HG03097 (cell line): ENCODE measurements around the gene ID1.
"Not testable (repeated sequence)": the region's sequence is repeated elsewhere in the genome, so short reads cannot be mapped to it uniquely, and the experiment has no call there.

Source experiments
- ATAC-seq: cut with Tn5 transposase; IDR thresholded peaks from one replicate; pipeline ENCODE4 v1.9.1; 2021; ENCODE audit not compliant: unreplicated experiment, low FRiP score

The ID1 gene

GRCh38 chr20:31632548-31633338 is 27.7 kb downstream of the ID1 start:
- no peak for ATAC-seq

- ATAC-seq = no peak
Measured at GRCh38 chr20:31633339-31633914, 28.3 kb downstream of the ID1 start.

GRCh38 chr20:31637660-31638059 is 32.6 kb downstream of the ID1 start, which contains the start of gene COX4I2:
COX4I2 (plus strand) TSS chr20:31637912; CDS start chr20:31639018, 1,106 bp downstream.
- ATAC-seq = no peak

DNA sequence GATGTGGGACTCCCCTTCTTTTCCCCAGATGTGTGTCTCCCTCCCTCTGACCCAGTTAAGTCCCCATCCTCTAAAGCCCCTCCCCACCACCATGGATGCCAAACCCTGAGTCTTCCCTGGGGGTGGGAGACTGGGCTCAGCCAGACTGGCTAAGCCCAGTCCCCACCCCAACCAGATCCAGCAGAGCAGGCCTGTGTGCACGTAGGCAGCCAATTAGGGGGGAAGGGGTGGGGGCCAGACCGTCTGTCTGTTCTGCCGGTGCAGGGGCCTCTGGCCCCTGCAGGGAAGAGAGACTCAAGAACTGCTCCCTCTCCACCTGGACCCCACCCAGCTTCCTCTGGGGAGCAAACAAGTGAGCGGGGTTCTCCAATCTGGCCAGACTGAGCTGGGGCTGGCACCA is 33.2 kb downstream of the ID1 start:
- no peak for ATAC-seq

DNA sequence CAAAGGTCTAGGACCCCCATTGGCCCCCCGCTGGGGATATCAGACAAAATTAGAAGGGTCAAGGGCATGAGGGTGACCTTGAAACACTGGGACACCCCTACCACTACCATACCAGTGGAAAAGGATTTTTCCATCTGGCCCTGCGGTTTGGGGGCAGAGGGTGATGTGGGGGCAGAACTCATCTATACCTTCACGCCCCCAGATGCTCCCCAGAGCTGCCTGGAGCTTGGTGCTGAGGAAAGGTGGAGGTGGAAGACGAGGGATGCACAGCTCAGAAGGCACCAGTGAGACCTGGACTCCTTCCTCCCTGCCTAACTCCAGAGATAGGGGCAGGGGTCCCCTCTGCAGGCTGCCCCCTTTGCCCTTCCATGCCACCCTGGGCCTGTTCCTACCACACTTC is 33.7 kb downstream of the ID1 start:
- no peak for ATAC-seq

DNA sequence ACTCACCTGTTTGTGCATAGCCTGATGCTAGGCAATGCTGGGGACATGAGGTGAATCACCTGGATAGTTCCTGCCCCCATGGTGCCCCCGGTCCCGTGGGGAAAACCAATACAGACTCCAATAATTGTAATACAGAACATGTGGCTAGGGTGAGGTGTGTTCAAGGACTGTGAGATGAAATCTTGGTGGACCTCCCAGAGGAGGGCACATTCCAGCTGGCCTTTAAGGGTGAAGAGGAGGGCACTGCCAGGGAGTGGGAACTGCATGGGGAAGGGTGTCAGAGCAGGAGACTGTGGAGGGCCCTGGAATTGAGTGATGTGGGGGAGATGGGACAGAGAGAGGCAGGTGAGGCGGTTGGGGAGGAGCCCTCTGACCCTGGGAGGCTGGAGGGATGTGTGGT is 35.2 kb downstream of the ID1 start:
- ATAC-seq = no peak

DNA sequence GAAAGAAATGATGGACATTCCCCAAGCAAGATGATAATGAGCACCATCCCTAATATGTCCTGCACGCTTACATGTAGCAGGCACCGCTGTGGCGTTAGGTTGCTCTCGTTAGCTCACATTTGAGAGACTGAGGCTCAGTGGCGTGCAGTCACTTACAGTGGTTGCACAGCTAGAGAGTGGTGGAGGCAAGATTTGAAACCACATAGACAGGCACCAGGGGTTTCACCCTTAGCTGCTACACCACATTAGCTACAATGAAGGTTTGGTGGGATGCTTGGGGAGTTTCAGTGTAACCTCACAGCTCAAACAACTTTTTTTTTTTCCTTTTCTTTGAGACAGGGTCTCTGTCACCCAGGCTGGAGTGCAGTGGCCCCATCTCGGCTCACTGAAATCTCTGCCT is 36.3 kb downstream of the ID1 start:
- ATAC-seq = no peak

DNA sequence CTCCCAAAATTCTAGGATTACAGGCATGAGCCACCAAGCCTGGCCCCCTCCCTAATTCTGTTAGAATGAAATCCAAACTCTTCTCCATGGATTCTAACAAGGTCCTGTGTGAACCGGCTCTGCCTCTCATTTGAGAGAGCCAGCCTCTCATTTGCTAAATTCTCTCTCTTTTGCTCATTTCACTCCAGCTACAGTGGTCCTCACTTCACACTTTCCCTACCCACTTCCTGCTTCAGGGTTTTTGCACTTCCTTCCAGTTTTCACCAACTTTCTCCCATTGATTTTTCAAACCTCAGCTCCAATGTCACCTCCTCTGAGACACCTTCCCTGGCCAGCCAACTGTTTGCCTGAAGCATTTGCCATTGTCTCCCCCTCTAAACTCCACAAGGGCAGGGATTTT is 37.7 kb downstream of the ID1 start:
- no peak for ATAC-seq

GRCh38 chr20:31643522-31643921 is 38.4 kb downstream of the ID1 start:
- ATAC-seq = no peak

- no peak for ATAC-seq
Measured at GRCh38 chr20:31644701-31645100, 39.6 kb downstream of the ID1 start.

- ATAC-seq = not testable (repeated sequence)
Measured at GRCh38 chr20:31648104-31648503, 43.0 kb downstream of the ID1 start.

DNA sequence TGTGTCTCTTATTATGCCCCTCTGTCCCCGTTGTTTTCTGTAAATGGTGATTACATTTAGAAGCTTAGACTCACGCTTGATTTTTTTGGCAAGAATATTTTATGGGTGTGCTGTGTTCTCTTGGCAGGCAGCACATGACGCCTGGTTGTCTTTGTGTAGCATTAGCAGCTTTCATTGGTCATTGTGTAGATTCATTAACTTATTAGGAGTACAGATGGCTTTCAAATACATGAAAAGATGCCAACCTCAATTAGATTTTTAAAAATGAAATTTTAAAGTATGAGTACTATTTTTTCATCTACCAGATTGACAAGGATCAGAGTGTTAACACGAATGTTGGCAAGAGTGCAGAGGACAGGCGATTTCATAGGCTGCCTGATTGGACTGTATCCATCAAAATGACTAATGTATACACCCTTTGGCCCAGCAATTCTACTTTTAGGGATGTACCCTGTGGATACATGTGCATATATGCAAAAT is 47.9 kb downstream of the ID1 start:
- ATAC-seq = no peak

GRCh38 chr20:31653561-31653960 is 48.5 kb downstream of the ID1 start:
- no peak for ATAC-seq

DNA sequence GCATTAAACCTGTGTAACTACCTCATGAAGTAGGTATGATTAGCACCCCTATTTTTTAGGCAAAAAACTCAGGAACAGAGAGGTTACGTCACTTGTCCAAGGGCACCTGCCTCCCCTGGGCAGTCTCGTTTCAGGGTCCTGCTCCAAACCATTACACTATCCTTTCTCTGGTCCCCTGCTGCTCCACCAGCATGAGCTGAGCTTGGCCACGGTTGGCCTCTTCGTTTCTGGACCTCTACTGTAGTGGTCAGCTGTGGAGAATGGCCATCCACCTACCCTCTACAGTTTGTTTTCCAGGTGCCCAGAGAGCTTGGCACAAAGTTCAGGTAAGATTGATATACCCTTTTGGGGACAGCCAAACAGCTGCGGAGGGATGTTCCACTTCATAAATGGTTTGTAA is 49.4 kb downstream of the ID1 start:
- ATAC-seq = no peak
